GM12878 (cell line): ENCODE results near the gene TRPV3. TPM values are rescaled to one million over a fixed set of nuclear protein-coding genes. Genes with fewer than 3 reads are reported as not detected.

ENCODE experiments used
- ATAC-seq: fragments of 200-7000 bp; cut with Tn5 transposase; 3 replicates; pipeline ENCODE4 v1.9.1; 2020; ENCODE audit warnings: mild to moderate bottlenecking, moderate library complexity
- BruUV-seq: library from RNA; stranded (reverse); fragments of 400-500 nt; replicated peaks from 2 replicates; lab custom pipeline; 2021; lab: Mats Ljungman, UMichigan
- CTCF ChIA-PET: fragments of 300-600 bp; sonication (Branson Sonifier 250); formaldehyde crosslinking; extraction: SDS; loops from one replicate; lab custom pipeline; 2021; ENCODE audit warnings: inconsistent platforms; lab: Yijun Ruan, JAX
- POLR2A ChIA-PET: fragments of 350-600 bp; formaldehyde crosslinking; extraction: SDS; loops from one replicate; lab custom pipeline; 2021; ENCODE audit warnings: inconsistent platforms; lab: Charles Lee
- RAD21 ChIA-PET: fragments of 300-600 bp; sonication (Branson Sonifier 250); formaldehyde crosslinking; loops from one replicate; lab custom pipeline; 2023; ENCODE audit warnings: antibody characterized with exemption; ENCODE audit not compliant: unreplicated experiment; lab: Charles Lee
- SMC1A ChIA-PET: fragments of 300-600 bp; sonication (Branson Sonifier 250); formaldehyde crosslinking; loops from one replicate; lab custom pipeline; 2023; ENCODE audit not compliant: unreplicated experiment, uncharacterized antibody; lab: Charles Lee
- DNase-seq: peaks from one replicate; pipeline ENCODE4 v3.0.0-alpha.2; 2011; ENCODE audit warnings: low read depth, low spot score
- FAIRE-seq: peaks from 3 replicates; lab custom pipeline; 2011; peaks lifted over from hg19 to GRCh38; lab: Jason Lieb, UNC
- H2AFZ ChIP-seq: 2 replicates; pipeline ENCODE4 v1.6.0; 2011; ENCODE audit warnings: low read depth, low read length, control low read depth; ENCODE audit not compliant: control insufficient read depth
- H3K27ac ChIP-seq: 2 replicates; pipeline ENCODE4 v1.5.1; 2011; ENCODE audit warnings: control low read depth; ENCODE audit not compliant: control insufficient read depth, insufficient read depth
- H3K27me3 ChIP-seq, 2 experiments: replicated peaks in 1 of 2; 2 replicates each; pipeline versions ENCODE4 v1.6.0 to v1.6.1; 2011; ENCODE audit warnings: low read length in 1 of 2; ENCODE audit not compliant: control insufficient read depth in 2 of 2, insufficient read depth in 2 of 2
- H3K36me3 ChIP-seq, 2 experiments: 2 replicates each; pipeline ENCODE4 v1.5.1; 2011; ENCODE audit warnings: low read length in 1 of 2; ENCODE audit not compliant: control insufficient read depth in 2 of 2, insufficient read depth in 2 of 2
- H3K4me1 ChIP-seq: 2 replicates; pipeline ENCODE4 v1.6.1; 2011; ENCODE audit warnings: mild to moderate bottlenecking, low read length, moderate library complexity, mixed read lengths; ENCODE audit not compliant: control insufficient read depth, insufficient read depth
- H3K4me2 ChIP-seq: 2 replicates; pipeline ENCODE4 v1.6.0; 2011; ENCODE audit warnings: control low read depth; ENCODE audit not compliant: control insufficient read depth, insufficient read depth
- H3K4me3 ChIP-seq: fragments of 200-600 bp; sonication (generic); 2 replicates; pipeline ENCODE4 v1.5.1; 2016
- H3K79me2 ChIP-seq: 2 replicates; pipeline ENCODE4 v1.6.0; 2011; ENCODE audit warnings: low read length; ENCODE audit not compliant: control insufficient read depth, insufficient read depth
- H3K9ac ChIP-seq: 2 replicates; pipeline ENCODE4 v1.8.0; 2011; ENCODE audit warnings: low read length, control low read depth, mixed read lengths; ENCODE audit not compliant: control insufficient read depth, insufficient read depth
- H3K9me3 ChIP-seq: replicated peaks from 3 replicates; pipeline ENCODE4 v1.5.1; 2011; ENCODE audit warnings: mild to moderate bottlenecking, low read length; ENCODE audit not compliant: control insufficient read depth, insufficient read depth
- H4K20me1 ChIP-seq: 2 replicates; pipeline ENCODE4 v1.6.0; 2011; ENCODE audit not compliant: control insufficient read depth, insufficient read depth
- RFX5 ChIP-seq: IDR thresholded peaks from 2 replicates; pipeline ENCODE4 v1.6.1; 2011; ENCODE audit warnings: low read depth, low read length, improper control_type of control experiment
- SREBF2 ChIP-seq: IDR thresholded peaks from 2 replicates; pipeline ENCODE4 v1.6.1; 2012; ENCODE audit warnings: mild to moderate bottlenecking, low read length
- YBX1 ChIP-seq: fragments of 450-650 bp; IDR thresholded peaks from 2 replicates; pipeline ENCODE4 v1.6.1; 2016; ENCODE audit warnings: antibody characterized with exemption
- WGBS: methylation state at CpG from one replicate; pipeline ENCODE4 v1.1.6; 2016; ENCODE audit warnings: low lambda C conversion rate; ENCODE audit not compliant: insufficient replicate concordance, insufficient coverage; ENCODE audit errors: missing lambda C conversion rate; 5-methylcytosine and 5-hydroxymethylcytosine counted together
- in situ Hi-C: fragments of 300-500 bp; cut with MboI; formaldehyde crosslinking; loops from 9 replicates; pipeline ENCODE4 v1.14.3; 2018; ENCODE audit warnings: mixed read lengths
- intact Hi-C: fragments of 100-400 bp; cut with micrococcal nuclease; formaldehyde crosslinking; loops from one replicate; pipeline ENCODE4 v1.14.2; 2022; ENCODE audit not compliant: unreplicated experiment
- polyA plus RNA-seq, 11 experiments: library from polyadenylated mRNA; depleted of rRNA in 4 of 11; unstranded in 6 of 11; stranded (reverse) in 5 of 11; fragments of >200 nt; fragmentation: Nextera tagmentation in 4 of 11; fragmentation: Illumina TruSeq in 1 of 11; extraction: Ambion mirVana in 4 of 11; extraction: Trizol in 1 of 11; gene quantifications; 1 replicate in 1 of 11; 2 replicates in 10 of 11; pipeline versions ENCODE4 v1.2.1 to v1.2.3, GENCODE V29; 2011 to 2016; ENCODE audit warnings: inconsistent platforms in 2 of 11, missing spikeins in 2 of 11, low read depth in 1 of 11
- total RNA-seq, 4 experiments: library from RNA; depleted of rRNA in 3 of 4; stranded (reverse); fragments of >200 nt in 3 of 4; fragmentation: Illumina TruSeq in 1 of 4; extraction: Trizol in 1 of 4; gene quantifications; 2 replicates each; pipeline versions ENCODE4 v1.2.1 to v1.2.3, GENCODE V29; 2013 to 2021
- TF ChIP-seq, protein P1 (sequence below): IDR thresholded peaks from 2 replicates; pipeline ENCODE4 v1.6.1; 2012; ENCODE audit warnings: low read length, inconsistent platforms

The TRPV3 gene
- total and polyA plus RNA-seq, 10 of the 15 experiments (the other 5 are each of a cell fraction or from before 2014, with no cell fraction given), result 0.52 to 12.0 (median 2.7) TPM

GRCh38 chr17:3554440-3554839 lies 3.2 kb downstream of the TRPV3 start:
- Histone ChIP-seq H3K27ac (no peak overlapping the region), H3K4me2 (no peak overlapping the region), H3K9ac (no peak overlapping the region), H2AFZ (no peak overlapping the region), H4K20me1 (no peaks in the 10 kb centered on the region), H3K4me1 (peaks cover 32% of the 10 kb centered on the region), H3K27me3 (no peaks in the 10 kb centered on the region), H3K9me3 (no peaks in the 10 kb centered on the region), H3K36me3 (no peaks in the 10 kb centered on the region), H3K4me3 (no peak overlapping the region), H3K79me2 (no peaks in the 10 kb centered on the region; the same call in none of the 2 replicates)
- SMC1A ChIA-PET, result interaction anchor here (2.3 kb wide), 1 partner anchor 48 kb away, joined by 10 read pairs; no protein-coding TSS in a partner anchor
- DNase-seq (no peak), ATAC-seq (no peak), FAIRE-seq (no peak)
- in situ Hi-C loops (no loop called here), intact Hi-C loops (loop anchor here (10.0 kb wide), 1 partner anchor 110 kb away; the partner anchor contains the start of genes EMC6 and TAX1BP3)
- TF ChIP-seq SREBF2, result no peak
- TF ChIP-seq YBX1, result no peak
- no peak for TF ChIP-seq RFX5
- CTCF ChIA-PET, result interaction anchor here (0.9 kb wide), 1 partner anchor 49 kb away, joined by 3 read pairs; no protein-coding TSS in a partner anchor
- POLR2A ChIA-PET, result interaction anchor here (1.4 kb wide), 1 partner anchor 8 kb away, joined by 4 read pairs; no protein-coding TSS in a partner anchor
- WGBS, result 92% methylated on average over 13 of the region's 13 CpGs
- BruUV-seq, result no TSS peak
- RAD21 ChIA-PET, result no interaction called here

- ChIA-PET POLR2A (interaction anchor here (1.4 kb wide), 1 partner anchor 9 kb away, joined by 4 read pairs; no protein-coding TSS in a partner anchor), CTCF (interaction anchor here (0.9 kb wide), 1 partner anchor 50 kb away, joined by 3 read pairs; no protein-coding TSS in a partner anchor), SMC1A (no interaction called here), RAD21 (no interaction called here)
- BruUV-seq, result no TSS peak
- FAIRE-seq (no peak), ATAC-seq (no peak), DNase-seq (no peak)
- no peak overlapping the region for H3K27ac ChIP-seq
- peaks cover 25% of the 10 kb centered on the region for H3K4me1 ChIP-seq
- H3K79me2 ChIP-seq, result no peaks in the 10 kb centered on the region; the same call in none of the 2 replicates
- intact Hi-C loops, result loop anchor here (10.0 kb wide), 1 partner anchor 111 kb away; the partner anchor contains the start of genes EMC6 and TAX1BP3
- WGBS, result 84% methylated on average over 21 of the region's 21 CpGs
- H2AFZ ChIP-seq, result no peak overlapping the region
- in situ Hi-C loops, result no loop called here
- no peak overlapping the region for H3K4me2 ChIP-seq
- TF ChIP-seq, protein P1, sequence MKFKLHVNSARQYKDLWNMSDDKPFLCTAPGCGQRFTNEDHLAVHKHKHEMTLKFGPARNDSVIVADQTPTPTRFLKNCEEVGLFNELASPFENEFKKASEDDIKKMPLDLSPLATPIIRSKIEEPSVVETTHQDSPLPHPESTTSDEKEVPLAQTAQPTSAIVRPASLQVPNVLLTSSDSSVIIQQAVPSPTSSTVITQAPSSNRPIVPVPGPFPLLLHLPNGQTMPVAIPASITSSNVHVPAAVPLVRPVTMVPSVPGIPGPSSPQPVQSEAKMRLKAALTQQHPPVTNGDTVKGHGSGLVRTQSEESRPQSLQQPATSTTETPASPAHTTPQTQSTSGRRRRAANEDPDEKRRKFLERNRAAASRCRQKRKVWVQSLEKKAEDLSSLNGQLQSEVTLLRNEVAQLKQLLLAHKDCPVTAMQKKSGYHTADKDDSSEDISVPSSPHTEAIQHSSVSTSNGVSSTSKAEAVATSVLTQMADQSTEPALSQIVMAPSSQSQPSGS, result no peak
- no peaks in the 10 kb centered on the region for H3K9me3 ChIP-seq
- H3K9ac ChIP-seq, result no peak overlapping the region
- H3K4me3 ChIP-seq, result no peak overlapping the region
- H4K20me1 ChIP-seq, result no peaks in the 10 kb centered on the region
- no peaks in the 10 kb centered on the region for H3K36me3 ChIP-seq
- H3K27me3 ChIP-seq, result no peaks in the 10 kb centered on the region
These were observed 3.9 kb downstream of the TRPV3 start for GRCh38 chr17:3553419-3554401.
